Transverse colon (tissue), 4 donors: ENCODE measurements around the gene CDC25B.

Experiments used
- EP300 ChIP-seq: sonication (generic); formaldehyde crosslinking; IDR thresholded peaks from one replicate; pipeline ENCODE4 v1.6.1; 2017; ENCODE audit warnings: antibody characterized with exemption, low read depth
- POLR2AphosphoS5 ChIP-seq, 3 donors: sonication (generic); formaldehyde crosslinking; IDR thresholded peaks; one replicate each; pipeline ENCODE4 v1.6.1; 2016; ENCODE audit warnings: antibody characterized with exemption in 3 of 3
- TF ChIP-seq, protein P1 (sequence below), 5 experiments: fragments of 200-600 bp in 3 of 5; fragments of 450-650 bp in 2 of 5; sonication (generic) in 3 of 5; IDR thresholded peaks; 1 replicate in 2 of 5; 2 replicates in 3 of 5; pipeline ENCODE4 v1.5.1; 2016 to 2017; ENCODE audit warnings: antibody characterized with exemption in 5 of 5, inconsistent platforms in 3 of 5, mild to moderate bottlenecking in 2 of 5, moderate library complexity in 1 of 5

DNA sequence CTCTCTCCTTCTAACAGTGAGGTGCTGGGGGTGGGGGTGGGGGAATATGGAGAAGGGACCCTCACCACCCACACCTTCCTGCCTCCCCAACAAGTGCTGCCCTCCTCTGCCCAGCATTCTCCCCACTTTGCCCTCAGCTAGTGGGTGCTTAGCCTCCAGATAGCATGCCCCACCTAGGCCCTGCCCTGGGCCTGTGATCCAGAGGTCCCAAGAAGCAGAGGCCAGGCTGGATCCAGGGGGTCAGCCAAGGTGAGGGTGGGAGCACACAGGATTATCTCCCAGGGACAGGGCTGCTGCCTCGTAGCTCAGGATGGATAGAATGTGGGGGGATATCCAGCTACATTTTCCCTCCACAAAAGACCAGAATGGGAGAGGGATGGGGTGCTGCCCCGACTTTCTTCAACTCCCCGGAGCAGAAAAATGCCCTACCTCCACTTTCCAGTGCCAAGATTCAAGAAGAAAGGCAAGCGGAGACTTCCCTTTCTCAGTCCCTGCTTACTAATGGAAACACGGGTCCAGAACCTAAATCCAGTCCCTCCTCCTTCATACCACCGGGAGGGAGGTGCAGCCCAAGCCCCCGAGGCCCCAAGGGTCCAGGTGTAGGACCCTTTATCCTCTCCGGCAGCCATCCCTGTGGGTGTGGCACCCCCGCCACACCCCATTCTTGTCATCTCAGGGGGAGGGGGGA, 29.5 kb upstream of the CDC25B start:
- TF ChIP-seq EP300 (no peak), POLR2AphosphoS5 (IDR thresholded peaks at IDR 0.05) (no peak)
- TF ChIP-seq, protein P1, sequence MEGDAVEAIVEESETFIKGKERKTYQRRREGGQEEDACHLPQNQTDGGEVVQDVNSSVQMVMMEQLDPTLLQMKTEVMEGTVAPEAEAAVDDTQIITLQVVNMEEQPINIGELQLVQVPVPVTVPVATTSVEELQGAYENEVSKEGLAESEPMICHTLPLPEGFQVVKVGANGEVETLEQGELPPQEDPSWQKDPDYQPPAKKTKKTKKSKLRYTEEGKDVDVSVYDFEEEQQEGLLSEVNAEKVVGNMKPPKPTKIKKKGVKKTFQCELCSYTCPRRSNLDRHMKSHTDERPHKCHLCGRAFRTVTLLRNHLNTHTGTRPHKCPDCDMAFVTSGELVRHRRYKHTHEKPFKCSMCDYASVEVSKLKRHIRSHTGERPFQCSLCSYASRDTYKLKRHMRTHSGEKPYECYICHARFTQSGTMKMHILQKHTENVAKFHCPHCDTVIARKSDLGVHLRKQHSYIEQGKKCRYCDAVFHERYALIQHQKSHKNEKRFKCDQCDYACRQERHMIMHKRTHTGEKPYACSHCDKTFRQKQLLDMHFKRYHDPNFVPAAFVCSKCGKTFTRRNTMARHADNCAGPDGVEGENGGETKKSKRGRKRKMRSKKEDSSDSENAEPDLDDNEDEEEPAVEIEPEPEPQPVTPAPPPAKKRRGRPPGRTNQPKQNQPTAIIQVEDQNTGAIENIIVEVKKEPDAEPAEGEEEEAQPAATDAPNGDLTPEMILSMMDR (IDR thresholded peaks at IDR 0.05) = no peak
